ENCODE results near the gene SLF2. TPM values are rescaled to one million over a fixed set of nuclear protein-coding genes. Genes with fewer than 3 reads are reported as not detected.

SLF2 gene
- total RNA-seq, 1 donor from 2014 or later: 22.2 TPM

GRCh38 chr10:100887761-100888296 is 24.9 kb upstream of the SLF2 start:
- no peak overlapping the region for H3K4me3 ChIP-seq (ENCODE audit: low read depth, low read length)
- DNase-seq (ENCODE audit: low read depth): no peak
- no peak for TF ChIP-seq CTCF (IDR thresholded peaks at IDR 0.05; ENCODE audit: insufficient read depth, low read length, poor library complexity, severe bottlenecking)
- no peaks in the 10 kb centered on the region for H3K36me3 ChIP-seq (ENCODE audit: control insufficient read depth, insufficient read depth, low read length)
- no peaks in the 10 kb centered on the region for H3K27me3 ChIP-seq (ENCODE audit: control insufficient read depth, insufficient read depth, low read length)

DNA sequence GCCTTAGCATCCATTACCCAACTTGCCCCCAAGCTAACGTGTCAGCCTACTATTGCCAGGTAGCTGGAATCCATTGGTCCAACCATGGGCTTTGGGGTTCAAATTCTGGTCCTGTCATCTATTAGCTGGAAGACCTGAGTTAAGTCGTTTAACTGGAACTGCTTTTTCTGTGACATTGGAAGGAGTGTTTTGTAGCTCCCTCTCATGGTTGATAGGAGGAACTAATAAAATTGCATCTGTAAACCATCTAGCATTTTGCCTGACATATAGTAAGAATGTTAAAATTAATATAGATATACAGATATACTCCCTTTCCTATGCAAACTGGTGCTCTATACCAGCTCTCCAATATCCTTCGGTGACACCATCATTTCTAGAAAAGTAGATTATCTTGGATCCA is 23.8 kb upstream of the SLF2 start:
- DNase-seq (ENCODE audit: low read depth): no peak
- no peak for TF ChIP-seq CTCF (IDR thresholded peaks at IDR 0.05; ENCODE audit: insufficient read depth, low read length, poor library complexity, severe bottlenecking)
- no peaks in the 10 kb centered on the region for H3K27me3 ChIP-seq (ENCODE audit: control insufficient read depth, insufficient read depth, low read length)
- H3K36me3 ChIP-seq (ENCODE audit: control insufficient read depth, insufficient read depth, low read length): no peaks in the 10 kb centered on the region
- no peak overlapping the region for H3K4me3 ChIP-seq (ENCODE audit: low read depth, low read length)

DNA sequence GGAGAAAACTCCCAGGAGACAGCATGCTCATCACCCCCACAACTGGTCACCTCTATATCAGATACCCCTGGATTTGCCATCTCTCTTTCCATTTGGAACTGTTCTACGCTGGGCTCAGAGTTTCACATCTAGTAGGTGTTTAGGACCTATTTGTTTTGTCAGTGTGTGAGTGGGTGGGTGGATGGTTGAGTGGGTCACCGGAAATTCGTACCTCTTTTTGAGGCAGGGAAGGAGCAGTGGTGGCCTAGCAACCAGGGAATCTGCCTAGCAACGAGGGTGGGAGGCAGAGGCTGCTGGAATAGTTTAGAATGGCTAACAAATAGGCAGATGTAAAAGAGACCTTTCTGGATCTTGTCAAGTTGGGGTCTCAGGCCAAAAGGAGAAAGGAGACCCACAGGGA is 23.2 kb upstream of the SLF2 start:
- no peak for DNase-seq (ENCODE audit: low read depth)
- Histone ChIP-seq H3K4me3 (ENCODE audit: low read depth, low read length) (no peak overlapping the region), H3K36me3 (ENCODE audit: control insufficient read depth, insufficient read depth, low read length) (no peaks in the 10 kb centered on the region), H3K27me3 (ENCODE audit: control insufficient read depth, insufficient read depth, low read length) (no peaks in the 10 kb centered on the region)
- TF ChIP-seq CTCF (IDR thresholded peaks at IDR 0.05; ENCODE audit: insufficient read depth, low read length, poor library complexity, severe bottlenecking): no peak

GRCh38 chr10:100890141-100890672 is 22.6 kb upstream of the SLF2 start:
- no peak for TF ChIP-seq CTCF (IDR thresholded peaks at IDR 0.05; ENCODE audit: insufficient read depth, low read length, poor library complexity, severe bottlenecking)
- H3K4me3 ChIP-seq (ENCODE audit: low read depth, low read length): no peak overlapping the region
- H3K27me3 ChIP-seq (ENCODE audit: control insufficient read depth, insufficient read depth, low read length): no peaks in the 10 kb centered on the region
- DNase-seq (ENCODE audit: low read depth): no peak
- H3K36me3 ChIP-seq (ENCODE audit: control insufficient read depth, insufficient read depth, low read length): no peaks in the 10 kb centered on the region

GRCh38 chr10:100890673-100891317 is 22.0 kb upstream of the SLF2 start:
- DNase-seq (ENCODE audit: low read depth): peak; percentile 91
- no peak for TF ChIP-seq CTCF (IDR thresholded peaks at IDR 0.05; ENCODE audit: insufficient read depth, low read length, poor library complexity, severe bottlenecking)
- H3K36me3 ChIP-seq (ENCODE audit: control insufficient read depth, insufficient read depth, low read length): no peaks in the 10 kb centered on the region
- no peak overlapping the region for H3K4me3 ChIP-seq (ENCODE audit: low read depth, low read length)
- no peaks in the 10 kb centered on the region for H3K27me3 ChIP-seq (ENCODE audit: control insufficient read depth, insufficient read depth, low read length)

DNA sequence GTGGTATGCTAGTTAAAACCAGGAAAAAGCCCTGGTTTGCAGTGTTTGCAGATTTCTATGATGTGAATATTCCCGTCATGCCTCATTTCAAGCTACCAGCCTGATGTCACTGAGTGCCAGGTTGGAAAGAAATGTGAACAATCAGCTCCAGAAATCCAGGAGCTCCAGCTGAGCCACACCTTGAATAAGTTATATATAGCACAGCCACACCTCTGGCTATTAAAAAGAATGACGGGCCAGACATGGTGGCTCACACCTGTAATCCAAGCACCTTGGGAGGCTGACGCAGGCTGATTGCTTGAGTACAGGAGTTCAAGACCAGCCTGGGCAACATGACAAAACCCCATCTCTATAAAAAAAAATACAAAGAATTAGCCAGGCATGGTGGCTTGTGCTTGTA is 18.7 kb upstream of the SLF2 start:
- no peak overlapping the region for H3K4me3 ChIP-seq (ENCODE audit: low read depth, low read length)
- TF ChIP-seq CTCF (IDR thresholded peaks at IDR 0.05; ENCODE audit: insufficient read depth, low read length, poor library complexity, severe bottlenecking): no peak
- no peak for DNase-seq (ENCODE audit: low read depth)

More for the DNA sequence above, 18.7 kb upstream of the SLF2 start:
- Histone ChIP-seq H3K27me3 (ENCODE audit: control insufficient read depth, insufficient read depth, low read length) (no peaks in the 10 kb centered on the region), H3K36me3 (ENCODE audit: control insufficient read depth, insufficient read depth, low read length) (no peaks in the 10 kb centered on the region)

Measured in kidney epithelial cell (primary cell).